H1 (cell line): ENCODE data around the gene TGM1. TPM values are rescaled to one million over a fixed set of nuclear protein-coding genes. Genes with fewer than 3 reads are reported as not detected.

Experiments
- CTCF ChIA-PET: fragments of 300-600 bp; sonication (Branson Sonifier 250); formaldehyde crosslinking; loops from one replicate; lab custom pipeline; 2021; ENCODE audit not compliant: partially characterized antibody; lab: Charles Lee
- POLR2A ChIA-PET: fragments of 300-600 bp; sonication (Branson Sonifier 250); formaldehyde crosslinking; loops from one replicate; lab custom pipeline; 2021; ENCODE audit warnings: inconsistent platforms; ENCODE audit not compliant: partially characterized antibody; lab: Charles Lee
- DNase-seq, 2 experiments: peaks; one replicate each; pipeline versions ENCODE4 v3.0.0 to v3.0.0-alpha.2; 2010 to 2022; ENCODE audit warnings: low spot score in 2 of 2, low read depth in 1 of 2, mixed read lengths in 1 of 2
- FAIRE-seq: peaks from 2 replicates; lab custom pipeline; 2011; peaks lifted over from hg19 to GRCh38; lab: Jason Lieb, UNC
- H2AFZ ChIP-seq: 2 replicates; pipeline ENCODE4 v1.8.1; 2012; ENCODE audit warnings: low read length, inconsistent platforms
- H2AK5ac ChIP-seq: 2 replicates; pipeline ENCODE4 v1.6.1; 2013; ENCODE audit warnings: low read depth, low read length
- H2BK120ac ChIP-seq: replicated peaks from 2 replicates; pipeline ENCODE3; 2013; ENCODE audit warnings: low read depth, low read length, inconsistent platforms
- H2BK12ac ChIP-seq: 2 replicates; pipeline ENCODE4 v1.6.1; 2013; ENCODE audit warnings: low read depth, low read length
- H2BK15ac ChIP-seq: 2 replicates; pipeline ENCODE4 v1.6.1; 2013; ENCODE audit warnings: low read length
- H2BK20ac ChIP-seq: 2 replicates; pipeline ENCODE4 v1.6.1; 2013; ENCODE audit warnings: low read length
- H2BK5ac ChIP-seq: 2 replicates; pipeline ENCODE4 v1.6.1; 2013; ENCODE audit warnings: low read depth, low read length
- H3K14ac ChIP-seq: 2 replicates; pipeline ENCODE4 v1.6.1; 2013; ENCODE audit warnings: inconsistent platforms; ENCODE audit not compliant: insufficient read length
- H3K18ac ChIP-seq: 2 replicates; pipeline ENCODE4 v1.6.1; 2013; ENCODE audit warnings: low read length; ENCODE audit errors: extremely low read depth
- H3K23ac ChIP-seq: 2 replicates; pipeline ENCODE4 v1.6.1; 2013; ENCODE audit warnings: inconsistent platforms; ENCODE audit not compliant: insufficient read length
- H3K23me2 ChIP-seq: 2 replicates; pipeline ENCODE4 v1.6.1; 2013; ENCODE audit warnings: low read depth, low read length
- H3K27ac ChIP-seq: 2 replicates; pipeline ENCODE4 v1.6.1; 2011; ENCODE audit warnings: low read depth, low read length, inconsistent platforms
- H3K27me3 ChIP-seq, 4 experiments: replicated peaks in 1 of 4; 1 replicate in 1 of 4; 2 replicates in 3 of 4; pipeline versions ENCODE4 v1.6.1 to v1.8.1; 2011 to 2013; ENCODE audit warnings: low read length in 3 of 4, mild to moderate bottlenecking in 3 of 4, inconsistent platforms in 2 of 4, mixed read lengths in 2 of 4, moderate library complexity in 1 of 4; ENCODE audit not compliant: control insufficient read depth in 3 of 4, insufficient read depth in 3 of 4; ENCODE audit errors: extremely low read depth in 1 of 4
- H3K36me3 ChIP-seq, 4 experiments: 2 replicates each; pipeline versions ENCODE4 v1.6.1 to v1.8.1; 2011 to 2013; ENCODE audit warnings: mild to moderate bottlenecking in 4 of 4, low read length in 3 of 4, moderate library complexity in 2 of 4, control low read depth in 1 of 4, inconsistent platforms in 1 of 4; ENCODE audit not compliant: insufficient read depth in 4 of 4, control insufficient read depth in 2 of 4
- H3K4ac ChIP-seq: replicated peaks from 2 replicates; pipeline ENCODE3; 2013; ENCODE audit warnings: low read length, low read depth, mixed read lengths, inconsistent platforms; ENCODE audit not compliant: insufficient read length
- H3K4me1 ChIP-seq, 4 experiments: replicated peaks in 1 of 4; 1 replicate in 1 of 4; 2 replicates in 3 of 4; pipeline versions ENCODE4 v1.6.1 to v1.8.1; 2011 to 2013; ENCODE audit warnings: low read length in 3 of 4, inconsistent platforms in 2 of 4, mixed read lengths in 1 of 4; ENCODE audit not compliant: insufficient read depth in 4 of 4, control insufficient read depth in 3 of 4
- H3K4me2 ChIP-seq, 2 experiments: 2 replicates each; pipeline versions ENCODE4 v1.6.1 to v1.8.1; 2011 to 2013; ENCODE audit warnings: low read depth in 2 of 2, low read length in 2 of 2, control low read depth in 1 of 2, inconsistent platforms in 1 of 2, mild to moderate bottlenecking in 1 of 2; ENCODE audit not compliant: insufficient read depth in 1 of 2
- H3K4me3 ChIP-seq, 4 experiments: fragments of 200-600, 300-600 bp in 1 of 4; sonication (generic), shearing (Covaris generic), sonication (Bioruptor Twin) in 1 of 4; 2 replicates each; pipeline versions ENCODE4 v1.5.1 to v1.8.1; 2011 to 2016; ENCODE audit warnings: low read length in 4 of 4, low read depth in 3 of 4, control low read depth in 2 of 4, inconsistent platforms in 2 of 4, mild to moderate bottlenecking in 2 of 4, mixed read lengths in 1 of 4, moderate library complexity in 1 of 4; ENCODE audit not compliant: insufficient read depth in 2 of 4; ENCODE audit errors: extremely low read depth in 1 of 4
- H3K56ac ChIP-seq: replicated peaks from 2 replicates; pipeline ENCODE3; 2013; ENCODE audit warnings: low read depth, mild to moderate bottlenecking, mixed read lengths, low read length, inconsistent platforms; ENCODE audit not compliant: insufficient read length
- H3K79me1 ChIP-seq: 2 replicates; pipeline ENCODE4 v1.6.1; 2013; ENCODE audit warnings: low read depth, low read length, control low read depth
- H3K79me2 ChIP-seq, 2 experiments: 2 replicates each; pipeline versions ENCODE4 v1.6.1 to v1.8.1; 2012 to 2013; ENCODE audit warnings: low read length in 2 of 2, mild to moderate bottlenecking in 2 of 2, inconsistent platforms in 1 of 2; ENCODE audit not compliant: insufficient read depth in 2 of 2, control insufficient read depth in 1 of 2
- H3K9ac ChIP-seq, 4 experiments: replicated peaks in 1 of 4; 1 replicate in 1 of 4; 2 replicates in 3 of 4; pipeline versions ENCODE4 v1.6.1 to v1.8.1; 2011 to 2013; ENCODE audit warnings: low read depth in 3 of 4, low read length in 3 of 4, control low read depth in 2 of 4, mild to moderate bottlenecking in 2 of 4, moderate library complexity in 2 of 4, inconsistent platforms in 1 of 4; ENCODE audit errors: extremely low read depth in 1 of 4
- H3K9me3 ChIP-seq, 2 experiments: 2 replicates each; pipeline versions ENCODE4 v1.6.1 to v1.8.1; 2012 to 2013; ENCODE audit warnings: mild to moderate bottlenecking in 2 of 2, moderate library complexity in 2 of 2, control low read depth in 1 of 2, inconsistent platforms in 1 of 2, low read depth in 1 of 2, low read length in 1 of 2, mixed read lengths in 1 of 2; ENCODE audit not compliant: insufficient read depth in 2 of 2
- H4K20me1 ChIP-seq, 2 experiments: replicated peaks in 1 of 2; 2 replicates each; pipeline versions ENCODE3 to v1.8.1; 2011 to 2013; ENCODE audit warnings: inconsistent platforms in 2 of 2, low read length in 2 of 2, mild to moderate bottlenecking in 1 of 2; ENCODE audit not compliant: insufficient read depth in 2 of 2, control insufficient read depth in 1 of 2
- H4K5ac ChIP-seq: 2 replicates; pipeline ENCODE4 v1.6.1; 2013; ENCODE audit warnings: low read length, low read depth, mixed read lengths, inconsistent platforms; ENCODE audit not compliant: insufficient read length
- H4K8ac ChIP-seq: 2 replicates; pipeline ENCODE4 v1.8.0; 2013; ENCODE audit warnings: mild to moderate bottlenecking, moderate library complexity, low read length, inconsistent platforms; ENCODE audit not compliant: insufficient read depth; ENCODE audit errors: extremely low read depth
- H4K91ac ChIP-seq: replicated peaks from 2 replicates; pipeline ENCODE3; 2013; ENCODE audit warnings: low read length, mixed read lengths, inconsistent platforms; ENCODE audit not compliant: insufficient read length
- WGBS, 2 experiments: shearing (Covaris generic) in 1 of 2; methylation state at CpG; one replicate each; pipeline versions ENCODE4 v1.1.6 to v1.1.7; 2013 to 2015; ENCODE audit warnings: low lambda C conversion rate in 2 of 2, mixed read lengths in 2 of 2, inconsistent platforms in 1 of 2, low coverage in 1 of 2, missing lambda C conversion rate in 1 of 2; ENCODE audit not compliant: insufficient replicate concordance in 2 of 2, insufficient coverage in 1 of 2, insufficient read length in 1 of 2; ENCODE audit errors: extremely low coverage in 1 of 2, missing lambda C conversion rate in 1 of 2; 5-methylcytosine and 5-hydroxymethylcytosine counted together
- polyA plus RNA-seq, 7 experiments: library from polyadenylated mRNA; depleted of rRNA in 3 of 7; stranded (reverse) in 5 of 7; unstranded in 2 of 7; fragments of >200 nt in 5 of 7; fragments of 200-250 nt in 2 of 7; gene quantifications; 1 replicate in 5 of 7; 2 replicates in 1 of 7; 4 replicates in 1 of 7; pipeline versions ENCODE4 v1.2.1 to v1.2.3, GENCODE V29; 2011 to 2013; ENCODE audit warnings: missing spikeins in 2 of 7, mixed read lengths in 2 of 7
- total RNA-seq: library from RNA; stranded (reverse); fragmentation: NEBNext Ultra II Directional; extraction: Animal tissue kit (Norgen Biotek cat#: 25700); gene quantifications from 2 replicates; pipeline ENCODE4 v1.2.1, GENCODE V29; 2021

The TGM1 gene
- total and polyA plus RNA-seq, 2 of the 8 experiments (the other 6 are each of a cell fraction or from before 2014, with no cell fraction given): 1.8 to 2.2 TPM

- H3K4me3 ChIP-seq: no peak overlapping the region
- POLR2A ChIA-PET: interaction anchor here (1.0 to 11.1 kb wide), 5 partner anchors 12 to 132 kb away, joined by 3 to 119 read pairs (median 3); partner anchors contain the start of genes IRF9, RIPK3 and TM9SF1
Observed at GRCh38 chr14:24207104-24207551, 55.8 kb downstream of the TGM1 start.

More at GRCh38 chr14:24207104-24207551, 55.8 kb downstream of the TGM1 start:
- Histone ChIP-seq H3K23ac (no peak overlapping the region), H2BK12ac (no peak overlapping the region), H3K4me1 (peaks cover 0 to 7% (median 4%) of the 10 kb centered on the region in 4 experiments; a peak in 3 of 7 replicates), H2BK120ac (no peak overlapping the region), H2AFZ (no peak overlapping the region), H3K79me2 (no peaks in the 10 kb centered on the region; a peak in 1 of 4 replicates), H3K27ac (no peak overlapping the region), H3K4me2 (no peak overlapping the region), H4K91ac (no peak overlapping the region), H3K23me2 (no peaks in the 10 kb centered on the region), H3K4ac (no peak overlapping the region), H3K14ac (no peak overlapping the region), H3K9ac (no peak overlapping the region), H4K8ac (no peak overlapping the region), H2BK5ac (no peak overlapping the region), H2BK20ac (no peak overlapping the region), H3K36me3 (peaks cover 21 to 48% (median 38%) of the 10 kb centered on the region in 4 experiments), H3K79me1 (no peaks in the 10 kb centered on the region), H3K18ac (no peak overlapping the region), H3K56ac (no peak overlapping the region), H2AK5ac (no peak overlapping the region), H2BK15ac (no peak overlapping the region), H3K9me3 (no peaks in the 10 kb centered on the region), H3K27me3 (no peaks in the 10 kb centered on the region), H4K20me1 (peaks cover 0 to 2% of the 10 kb centered on the region in 2 experiments), H4K5ac (no peak overlapping the region)
- 100% methylated on average over 5 of the region's 5 CpGs; no CpG with 5 or more reads in 1 of the 2 experiments for WGBS, 2 experiments
- CTCF ChIA-PET: interaction anchor here (1.1 to 2.1 kb wide), 3 partner anchors 9 to 90 kb away, joined by 3 to 4 read pairs (median 3); partner anchors contain the start of genes MDP1 and TINF2
- DNase-seq (no peak), FAIRE-seq (no peak)
